ENCODE data around the gene ARHGAP6.

GRCh38 chrX:11381464-11381863 is 284.3 kb downstream of the ARHGAP6 start:
- TF ChIP-seq, protein P1, sequence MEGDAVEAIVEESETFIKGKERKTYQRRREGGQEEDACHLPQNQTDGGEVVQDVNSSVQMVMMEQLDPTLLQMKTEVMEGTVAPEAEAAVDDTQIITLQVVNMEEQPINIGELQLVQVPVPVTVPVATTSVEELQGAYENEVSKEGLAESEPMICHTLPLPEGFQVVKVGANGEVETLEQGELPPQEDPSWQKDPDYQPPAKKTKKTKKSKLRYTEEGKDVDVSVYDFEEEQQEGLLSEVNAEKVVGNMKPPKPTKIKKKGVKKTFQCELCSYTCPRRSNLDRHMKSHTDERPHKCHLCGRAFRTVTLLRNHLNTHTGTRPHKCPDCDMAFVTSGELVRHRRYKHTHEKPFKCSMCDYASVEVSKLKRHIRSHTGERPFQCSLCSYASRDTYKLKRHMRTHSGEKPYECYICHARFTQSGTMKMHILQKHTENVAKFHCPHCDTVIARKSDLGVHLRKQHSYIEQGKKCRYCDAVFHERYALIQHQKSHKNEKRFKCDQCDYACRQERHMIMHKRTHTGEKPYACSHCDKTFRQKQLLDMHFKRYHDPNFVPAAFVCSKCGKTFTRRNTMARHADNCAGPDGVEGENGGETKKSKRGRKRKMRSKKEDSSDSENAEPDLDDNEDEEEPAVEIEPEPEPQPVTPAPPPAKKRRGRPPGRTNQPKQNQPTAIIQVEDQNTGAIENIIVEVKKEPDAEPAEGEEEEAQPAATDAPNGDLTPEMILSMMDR (IDR thresholded peaks at IDR 0.05) = peak; percentile 23 to 52 (median 48)
- TF ChIP-seq POLR2A (IDR thresholded peaks at IDR 0.05) = no peak
